ENCODE data around the gene MLX. TPM values are rescaled to one million over a fixed set of nuclear protein-coding genes. Genes with fewer than 3 reads are reported as not detected.
"Not testable (repeated sequence)": the region's sequence is repeated elsewhere in the genome, so short reads cannot be mapped to it uniquely, and the experiment has no call there.

The MLX gene
- total RNA-seq, 1 donor from 2014 or later: 61.3 TPM

- intact Hi-C loops (cut with DNase I): no loop called here
- no peak for ATAC-seq
- no peak overlapping the region for H3K27ac ChIP-seq
Observed at GRCh38 chr17:42537826-42538451, 29.0 kb upstream of the MLX start.

GRCh38 chr17:42538482-42538881 is 28.4 kb upstream of the MLX start:
- H3K4me1 ChIP-seq: peaks cover 14% of the 10 kb centered on the region
- DNase-seq (no peak), ATAC-seq (no peak)
- no peak overlapping the region for H3K4me3 ChIP-seq
- H3K27me3 ChIP-seq: no peaks in the 10 kb centered on the region
- no peak for TF ChIP-seq CTCF (IDR thresholded peaks at IDR 0.05)
- peaks cover 48% of the 10 kb centered on the region for H3K36me3 ChIP-seq
- no peak overlapping the region for H3K27ac ChIP-seq
- intact Hi-C loops (cut with DNase I): no loop called here
- no peaks in the 10 kb centered on the region for H3K9me3 ChIP-seq

More at GRCh38 chr17:42537826-42538451, 29.0 kb upstream of the MLX start:
- Histone ChIP-seq H3K36me3 (peaks cover 44% of the 10 kb centered on the region), H3K27me3 (no peaks in the 10 kb centered on the region), H3K4me3 (no peak overlapping the region), H3K4me1 (peaks cover 14% of the 10 kb centered on the region), H3K9me3 (no peaks in the 10 kb centered on the region)
- DNase-seq: no peak
- TF ChIP-seq CTCF (IDR thresholded peaks at IDR 0.05): no peak

GRCh38 chr17:42540558-42540957 is 26.3 kb upstream of the MLX start:
- H3K36me3 ChIP-seq: peaks cover 48% of the 10 kb centered on the region
- H3K27me3 ChIP-seq; H3K4me3 ChIP-seq; DNase-seq; H3K9me3 ChIP-seq; intact Hi-C loops (cut with DNase I); H3K27ac ChIP-seq; ATAC-seq: not testable (repeated sequence)
- H3K4me1 ChIP-seq: peaks cover 10% of the 10 kb centered on the region

- Histone ChIP-seq H3K27ac (no peak overlapping the region), H3K9me3 (no peaks in the 10 kb centered on the region), H3K4me3 (no peak overlapping the region), H3K27me3 (no peaks in the 10 kb centered on the region), H3K4me1 (peaks cover 8% of the 10 kb centered on the region), H3K36me3 (peaks cover 48% of the 10 kb centered on the region)
- ATAC-seq (no peak), DNase-seq (no peak)
- intact Hi-C loops (cut with DNase I): no loop called here
- no peak for TF ChIP-seq CTCF (IDR thresholded peaks at IDR 0.05)
Observed at GRCh38 chr17:42541041-42541833, 25.7 kb upstream of the MLX start.

- Histone ChIP-seq H3K4me3 (no peak overlapping the region), H3K27ac (no peak overlapping the region), H3K9me3 (no peaks in the 10 kb centered on the region), H3K27me3 (no peaks in the 10 kb centered on the region), H3K4me1 (no peaks in the 10 kb centered on the region), H3K36me3 (peaks cover 45% of the 10 kb centered on the region)
- intact Hi-C loops (cut with DNase I): no loop called here
- no peak for TF ChIP-seq CTCF (IDR thresholded peaks at IDR 0.05)
- peak; percentile 64 for DNase-seq
- no peak for ATAC-seq
Observed at GRCh38 chr17:42543190-42544079, 23.5 kb upstream of the MLX start.
